ENCODE data around the gene COL15A1.

Gene COL15A1

GRCh38 chr9:98949565-98949964 lies 5.9 kb downstream of the COL15A1 start:
- no peak for DNase-seq (ENCODE audit: low read depth)

- DNase-seq (ENCODE audit: low read depth) = no peak
These were observed 6.6 kb downstream of the COL15A1 start for GRCh38 chr9:98950262-98950661.

GRCh38 chr9:98951967-98952366 lies 8.3 kb downstream of the COL15A1 start:
- peak; percentile 31 for DNase-seq (ENCODE audit: low read depth)

GRCh38 chr9:98953581-98954243 lies 10.0 kb downstream of the COL15A1 start:
- no peak for DNase-seq (ENCODE audit: low read depth)

GRCh38 chr9:98954244-98954610 lies 10.5 kb downstream of the COL15A1 start:
- DNase-seq (ENCODE audit: low read depth) = no peak

GRCh38 chr9:98955259-98955658 lies 11.6 kb downstream of the COL15A1 start:
- DNase-seq (ENCODE audit: low read depth) = no peak

GRCh38 chr9:98957826-98958225 lies 14.1 kb downstream of the COL15A1 start:
- DNase-seq (ENCODE audit: low read depth) = no peak

GRCh38 chr9:98958271-98958984 lies 14.7 kb downstream of the COL15A1 start:
- DNase-seq (ENCODE audit: low read depth) = peak; percentile 71

GRCh38 chr9:98960409-98960808 lies 16.7 kb downstream of the COL15A1 start:
- DNase-seq (ENCODE audit: low read depth) = no peak

- no peak for DNase-seq (ENCODE audit: low read depth)
These were observed 17.9 kb downstream of the COL15A1 start for GRCh38 chr9:98961513-98962180.

- DNase-seq (ENCODE audit: low read depth) = peak; percentile 10
These were observed 18.5 kb downstream of the COL15A1 start for GRCh38 chr9:98962181-98962560.

- DNase-seq (ENCODE audit: low read depth) = peak; percentile 52
These were observed 19.2 kb downstream of the COL15A1 start for GRCh38 chr9:98962861-98963260.

GRCh38 chr9:98964201-98964600 lies 20.5 kb downstream of the COL15A1 start:
- no peak for DNase-seq (ENCODE audit: low read depth)

GRCh38 chr9:98964911-98965336 lies 21.2 kb downstream of the COL15A1 start:
- no peak for DNase-seq (ENCODE audit: low read depth)

GRCh38 chr9:98966676-98967075 lies 23.0 kb downstream of the COL15A1 start:
- no peak for DNase-seq (ENCODE audit: low read depth)

GRCh38 chr9:98967257-98967656 lies 23.6 kb downstream of the COL15A1 start:
- DNase-seq (ENCODE audit: low read depth) = no peak

- DNase-seq (ENCODE audit: low read depth) = no peak
These were observed 24.0 kb downstream of the COL15A1 start for GRCh38 chr9:98967680-98968079.

GRCh38 chr9:98968601-98969337 lies 25.1 kb downstream of the COL15A1 start:
- no peak for DNase-seq (ENCODE audit: low read depth)

GRCh38 chr9:98970532-98971041 lies 26.9 kb downstream of the COL15A1 start:
- DNase-seq (ENCODE audit: low read depth) = no peak

- DNase-seq (ENCODE audit: low read depth) = peak; percentile 62
These were observed 27.6 kb downstream of the COL15A1 start for GRCh38 chr9:98971168-98971914.

- DNase-seq (ENCODE audit: low read depth) = no peak
These were observed 28.2 kb downstream of the COL15A1 start for GRCh38 chr9:98971915-98972223.

- no peak for DNase-seq (ENCODE audit: low read depth)
These were observed 29.0 kb downstream of the COL15A1 start for GRCh38 chr9:98972716-98973115.
